Naive B cell (primary cell): Measurements from ENCODE around the gene VAPA. TPM values are rescaled to one million over a fixed set of nuclear protein-coding genes. Genes with fewer than 3 reads are reported as not detected.
A peak's percentile ranks its signal among the peaks of the same experiment; 100 is the strongest.
"Not testable (repeated sequence)": the region's sequence is repeated elsewhere in the genome, so short reads cannot be mapped to it uniquely, and the experiment has no call there.

Experiments used
- ATAC-seq, 2 donors: fragments of 150-1000 bp; cut with Tn5 transposase; 2 replicates each; pipeline ENCODE4 v1.10.0; 2021; ENCODE audit warnings: low read depth in 2 of 2, mild to moderate bottlenecking in 2 of 2, moderate library complexity in 2 of 2
- DNase-seq: peaks from one replicate; pipeline ENCODE4 v3.0.0; 2022
- H3K27ac Mint-ChIP-seq, 6 donors: one replicate each; pipeline ENCODE4 v1.8.0; 2020 to 2022; ENCODE audit warnings: mild to moderate bottlenecking in 6 of 6, mixed read lengths in 6 of 6, moderate library complexity in 5 of 6, inconsistent platforms in 2 of 6
- H3K27me3 Mint-ChIP-seq, 3 donors: one replicate each; pipeline ENCODE4 v1.8.0; 2021 to 2022; ENCODE audit warnings: mixed read lengths in 3 of 3, mild to moderate bottlenecking in 1 of 3
- H3K36me3 Mint-ChIP-seq, 2 donors: one replicate each; pipeline ENCODE4 v1.8.0; 2020 to 2022; ENCODE audit warnings: mixed read lengths in 2 of 2, inconsistent platforms in 1 of 2, mild to moderate bottlenecking in 1 of 2
- H3K4me1 Mint-ChIP-seq, 3 donors: one replicate each; pipeline ENCODE4 v1.8.0; 2020 to 2022; ENCODE audit warnings: mixed read lengths in 3 of 3, inconsistent platforms in 1 of 3, mild to moderate bottlenecking in 1 of 3, moderate library complexity in 1 of 3
- H3K4me3 Mint-ChIP-seq, 8 donors: one replicate each; pipeline ENCODE4 v1.8.0; 2020 to 2022; ENCODE audit warnings: mild to moderate bottlenecking in 8 of 8, mixed read lengths in 8 of 8, moderate library complexity in 8 of 8, inconsistent platforms in 2 of 8
- H3K9me3 Mint-ChIP-seq, 7 donors: one replicate each; pipeline ENCODE4 v1.8.0; 2020 to 2022; ENCODE audit warnings: mixed read lengths in 7 of 7, mild to moderate bottlenecking in 5 of 7, inconsistent platforms in 2 of 7, moderate library complexity in 1 of 7
- polyA plus RNA-seq, 6 donors: library from polyadenylated mRNA; unstranded; fragments of 300-500 nt; fragmentation: Illumina TruSeq; gene quantifications; one replicate each; pipeline ENCODE4 v1.2.3, GENCODE V29; 2021; ENCODE audit warnings: low read depth in 6 of 6

VAPA gene
- polyA plus RNA-seq, 6 donors from 2014 or later, result 240 to 309 (median 258) TPM

- no peak for ATAC-seq
- no peak overlapping the region for H3K4me3 Mint-ChIP-seq
- no peaks in the 10 kb centered on the region for H3K4me1 Mint-ChIP-seq
Measured at GRCh38 chr18:9876867-9877654, 36.8 kb upstream of the VAPA start.

DNA sequence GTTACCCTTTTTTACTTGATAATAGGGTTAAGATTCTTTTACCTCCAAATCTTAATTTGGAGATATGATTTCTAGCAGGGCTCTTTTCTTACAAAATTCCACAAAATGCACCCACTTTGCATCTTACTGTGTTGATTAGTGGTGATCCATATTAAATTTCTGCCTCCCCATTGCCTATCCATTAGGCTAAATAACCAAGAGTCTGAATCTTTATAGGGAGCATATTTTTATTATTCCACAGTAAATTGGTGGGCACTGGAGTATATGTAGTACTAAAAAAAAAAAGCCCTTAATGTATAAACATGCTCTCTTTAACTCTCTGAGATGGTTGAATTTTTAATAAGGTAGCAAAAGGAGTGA is 36.2 kb upstream of the VAPA start:
- Mint-ChIP-seq H3K36me3 (no peaks in the 10 kb centered on the region), H3K27ac (no peak overlapping the region), H3K4me1 (no peaks in the 10 kb centered on the region), H3K27me3 (peaks cover 7 to 12% (median 9%) of the 10 kb centered on the region in 3 donors), H3K9me3 (no peaks in the 10 kb centered on the region), H3K4me3 (no peak overlapping the region)
- ATAC-seq, result no peak
- no peak for DNase-seq

More at GRCh38 chr18:9876867-9877654, 36.8 kb upstream of the VAPA start:
- Mint-ChIP-seq H3K27ac (no peak overlapping the region), H3K27me3 (peaks cover 7 to 12% (median 9%) of the 10 kb centered on the region in 3 donors), H3K36me3 (no peaks in the 10 kb centered on the region), H3K9me3 (no peaks in the 10 kb centered on the region)
- DNase-seq, result no peak

- H3K36me3 Mint-ChIP-seq, result no peaks in the 10 kb centered on the region
- peaks cover 7 to 12% (median 9%) of the 10 kb centered on the region in 3 donors for H3K27me3 Mint-ChIP-seq
- H3K9me3 Mint-ChIP-seq, result no peaks in the 10 kb centered on the region
- no peak overlapping the region for H3K27ac Mint-ChIP-seq
- H3K4me3 Mint-ChIP-seq, result no peak overlapping the region
- H3K4me1 Mint-ChIP-seq, result no peaks in the 10 kb centered on the region
- ATAC-seq, result no peak
- no peak for DNase-seq
Measured at GRCh38 chr18:9878095-9878494, 35.7 kb upstream of the VAPA start.

DNA sequence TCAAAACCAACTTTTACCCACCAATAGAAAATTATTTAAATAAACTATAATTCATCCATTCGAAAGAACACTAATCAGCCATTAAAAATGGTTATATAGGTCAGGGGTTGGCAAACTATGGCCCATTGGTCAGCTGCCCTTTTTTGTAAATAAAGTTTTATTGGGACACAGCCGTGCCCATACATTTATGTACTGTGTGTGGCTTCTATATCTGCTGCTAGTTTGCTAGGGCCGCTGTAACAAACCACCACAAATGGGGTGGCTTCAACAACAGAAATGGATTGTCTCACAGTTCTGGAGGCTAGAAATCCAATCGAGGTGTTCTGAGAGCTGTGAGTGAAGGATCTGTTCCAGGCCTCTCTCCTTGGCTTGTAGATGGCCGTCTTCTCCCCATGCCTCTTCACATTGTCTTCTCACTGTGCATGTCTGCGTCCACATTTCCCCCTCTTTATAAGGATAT is 35.0 kb upstream of the VAPA start:
- H3K9me3 Mint-ChIP-seq, result no peaks in the 10 kb centered on the region
- no peaks in the 10 kb centered on the region for H3K4me1 Mint-ChIP-seq
- H3K4me3 Mint-ChIP-seq, result no peak overlapping the region
- no peak overlapping the region for H3K27ac Mint-ChIP-seq
- H3K27me3 Mint-ChIP-seq, result peaks cover 7 to 12% (median 9%) of the 10 kb centered on the region in 3 donors
- DNase-seq (no peak), ATAC-seq (no peak)
- no peaks in the 10 kb centered on the region for H3K36me3 Mint-ChIP-seq

GRCh38 chr18:9884090-9884489 is 29.7 kb upstream of the VAPA start:
- DNase-seq, result no peak
- no peak for ATAC-seq
- no peaks in the 10 kb centered on the region for H3K36me3 Mint-ChIP-seq
- H3K27ac Mint-ChIP-seq, result peak overlapping the region in 1 of 6 donors; percentile 73
- H3K9me3 Mint-ChIP-seq, result peaks cover 0 to 3% (median 0%) of the 10 kb centered on the region in 7 donors
- H3K4me3 Mint-ChIP-seq, result no peak overlapping the region
- no peaks in the 10 kb centered on the region for H3K4me1 Mint-ChIP-seq
- H3K27me3 Mint-ChIP-seq, result peaks cover 0 to 4% (median 0%) of the 10 kb centered on the region in 3 donors

DNA sequence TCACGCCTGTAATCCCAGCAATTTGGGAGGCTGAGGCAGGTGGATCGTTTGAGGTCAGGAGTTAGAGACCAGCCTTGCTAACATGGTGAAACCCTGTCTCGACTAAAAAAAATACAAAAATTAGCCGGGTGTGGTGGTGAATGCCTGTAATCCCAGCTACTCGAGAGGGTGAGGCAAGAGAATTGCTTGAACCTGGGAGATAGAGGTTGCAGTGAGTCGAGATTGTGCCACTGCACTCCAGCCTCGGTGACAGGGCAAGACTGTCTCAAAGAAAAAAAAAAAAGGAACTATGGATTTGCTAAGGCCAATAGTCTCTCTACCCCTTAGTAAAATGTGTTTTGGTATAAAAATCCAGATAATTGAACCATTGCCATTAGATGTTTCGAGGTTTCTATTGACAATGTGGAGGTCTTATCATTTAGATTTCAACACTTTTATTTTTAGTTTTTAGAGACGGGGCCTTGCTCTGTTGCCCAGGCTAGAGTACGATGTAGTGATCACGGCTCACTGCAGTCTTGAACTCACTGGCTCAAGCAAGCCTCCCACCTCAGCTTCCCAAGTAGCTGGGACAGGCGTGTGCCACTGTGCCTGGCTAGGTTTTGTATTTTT is 29.2 kb upstream of the VAPA start:
- no peak for ATAC-seq
- no peak overlapping the region for H3K4me3 Mint-ChIP-seq
- H3K36me3 Mint-ChIP-seq, result no peaks in the 10 kb centered on the region
- H3K27me3 Mint-ChIP-seq, result peaks cover 0 to 3% (median 0%) of the 10 kb centered on the region in 3 donors
- H3K4me1 Mint-ChIP-seq, result no peaks in the 10 kb centered on the region
- peaks cover 0 to 3% (median 0%) of the 10 kb centered on the region in 7 donors for H3K9me3 Mint-ChIP-seq
- no peak overlapping the region for H3K27ac Mint-ChIP-seq
- no peak for DNase-seq

DNA sequence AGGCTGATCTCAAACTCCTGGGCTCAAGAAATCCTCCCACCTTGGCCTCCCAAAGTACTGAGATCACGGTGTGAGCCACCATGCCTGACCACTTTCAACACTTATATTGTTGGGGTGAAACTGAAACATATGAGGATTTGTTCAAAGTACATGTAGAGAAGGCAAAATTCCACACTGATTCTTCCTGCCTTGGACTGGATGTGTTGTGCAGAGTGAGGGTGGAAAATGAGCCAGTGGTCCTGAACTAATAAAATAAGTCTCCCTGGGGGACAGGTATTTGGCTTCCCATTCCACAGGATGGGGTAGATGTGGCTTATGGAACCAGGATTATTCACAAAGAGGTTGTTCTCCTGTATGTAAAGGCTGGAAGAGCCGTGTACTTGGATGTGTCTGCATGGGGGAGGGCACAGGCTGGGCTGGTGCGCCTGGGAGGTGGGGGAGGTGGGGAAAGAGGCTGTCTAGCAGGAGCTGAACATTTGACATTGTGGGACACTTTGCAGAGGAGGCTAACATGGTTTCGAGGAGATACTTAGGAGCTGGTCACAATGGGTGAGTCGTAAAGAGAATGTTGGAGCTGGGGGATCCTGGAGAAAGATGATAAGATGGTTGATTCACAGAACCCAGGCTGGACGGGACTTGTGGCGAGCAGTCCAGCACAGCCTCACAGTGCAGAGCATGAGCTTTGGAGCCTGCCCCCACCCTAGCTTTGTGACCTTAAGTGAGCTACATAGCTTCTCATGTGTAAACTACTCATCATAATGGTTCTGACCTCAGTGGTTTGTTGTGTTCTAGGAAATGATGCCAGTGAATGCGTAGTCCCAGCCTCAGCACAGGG is 28.4 kb upstream of the VAPA start, which contains the start of gene TXNDC2:
Gene TXNDC2, plus strand, starts transcription at position 804 of the 835 bp plus-strand sequence. CDS start 708 bp downstream, outside the sequence.
- no peaks in the 10 kb centered on the region for H3K4me1 Mint-ChIP-seq
- no peak within 1 kb of the TSS for H3K4me3 Mint-ChIP-seq
- DNase-seq (no peak), ATAC-seq (no peak)
- H3K36me3 Mint-ChIP-seq, result no peaks in the 10 kb centered on the region
- H3K27me3 Mint-ChIP-seq, result peaks cover 0 to 3% (median 0%) of the 10 kb centered on the region in 3 donors
- H3K27ac Mint-ChIP-seq, result peak within 1 kb of the TSS in 1 of 6 donors; percentile 46
- peaks cover 0 to 3% (median 0%) of the 10 kb centered on the region in 7 donors for H3K9me3 Mint-ChIP-seq

- Mint-ChIP-seq H3K4me3 (no peak overlapping the region), H3K27me3 (peaks cover 0 to 3% (median 0%) of the 10 kb centered on the region in 3 donors), H3K27ac (no peak overlapping the region), H3K36me3 (no peaks in the 10 kb centered on the region), H3K4me1 (no peaks in the 10 kb centered on the region), H3K9me3 (peaks cover 0 to 3% (median 0%) of the 10 kb centered on the region in 7 donors)
- DNase-seq (no peak), ATAC-seq (no peak)
Measured at GRCh38 chr18:9886005-9886348, 27.8 kb upstream of the VAPA start.

DNA sequence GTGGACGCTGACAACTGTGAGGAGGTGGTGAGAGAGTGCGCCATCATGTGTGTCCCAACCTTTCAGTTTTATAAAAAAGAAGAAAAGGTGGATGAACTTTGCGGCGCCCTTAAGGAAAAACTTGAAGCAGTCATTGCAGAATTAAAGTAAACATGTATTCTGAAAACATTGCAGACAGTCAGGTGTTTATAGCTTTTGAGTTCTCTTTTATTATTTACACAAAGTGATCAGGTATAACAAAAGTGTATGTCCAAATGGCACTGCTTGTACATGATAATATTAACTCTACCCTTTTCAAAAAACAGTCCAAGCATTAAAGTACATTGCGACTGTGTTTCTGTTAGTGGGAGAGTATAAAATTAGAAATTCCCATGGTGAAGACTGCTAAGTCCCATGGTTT is 25.8 kb upstream of the VAPA start:
- no peaks in the 10 kb centered on the region for H3K36me3 Mint-ChIP-seq
- peaks cover 0 to 3% (median 0%) of the 10 kb centered on the region in 3 donors for H3K27me3 Mint-ChIP-seq
- no peak overlapping the region for H3K4me3 Mint-ChIP-seq
- H3K9me3 Mint-ChIP-seq, result peaks cover 0 to 3% (median 0%) of the 10 kb centered on the region in 7 donors
- no peaks in the 10 kb centered on the region for H3K4me1 Mint-ChIP-seq
- no peak overlapping the region for H3K27ac Mint-ChIP-seq
- DNase-seq (no peak), ATAC-seq (no peak)

DNA sequence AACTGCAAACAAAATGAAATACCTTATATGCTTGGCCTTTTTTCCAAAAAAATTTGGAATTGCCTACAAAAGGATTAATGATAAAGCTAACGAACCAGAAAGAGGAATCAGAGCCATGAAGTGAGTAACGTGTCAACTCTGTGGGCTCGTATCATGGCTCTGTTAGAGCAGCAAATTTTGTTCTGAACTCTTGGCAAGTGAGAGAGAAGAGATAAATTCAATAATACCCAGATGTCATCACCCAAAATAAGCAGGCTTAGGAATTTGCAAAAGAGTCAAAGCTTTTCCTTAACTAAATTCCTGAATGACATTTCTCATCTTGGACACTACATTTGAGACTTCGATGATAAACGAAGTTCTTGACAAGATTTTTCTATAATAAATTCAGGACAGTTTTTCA is 23.6 kb upstream of the VAPA start:
- Mint-ChIP-seq H3K9me3 (peaks cover 0 to 3% (median 0%) of the 10 kb centered on the region in 7 donors), H3K27ac (no peak overlapping the region), H3K36me3 (no peaks in the 10 kb centered on the region), H3K27me3 (peaks cover 0 to 2% (median 0%) of the 10 kb centered on the region in 3 donors), H3K4me1 (no peaks in the 10 kb centered on the region), H3K4me3 (no peak overlapping the region)
- DNase-seq, result no peak
- ATAC-seq, result no peak

- no peaks in the 10 kb centered on the region for H3K27me3 Mint-ChIP-seq
- ATAC-seq, result no peak
- peaks cover 0 to 3% (median 0%) of the 10 kb centered on the region in 7 donors for H3K9me3 Mint-ChIP-seq
- DNase-seq, result no peak
- H3K27ac Mint-ChIP-seq, result no peak overlapping the region
- H3K4me3 Mint-ChIP-seq, result no peak overlapping the region
- no peaks in the 10 kb centered on the region for H3K36me3 Mint-ChIP-seq
- no peaks in the 10 kb centered on the region for H3K4me1 Mint-ChIP-seq
Measured at GRCh38 chr18:9890957-9891356, 22.9 kb upstream of the VAPA start.

DNA sequence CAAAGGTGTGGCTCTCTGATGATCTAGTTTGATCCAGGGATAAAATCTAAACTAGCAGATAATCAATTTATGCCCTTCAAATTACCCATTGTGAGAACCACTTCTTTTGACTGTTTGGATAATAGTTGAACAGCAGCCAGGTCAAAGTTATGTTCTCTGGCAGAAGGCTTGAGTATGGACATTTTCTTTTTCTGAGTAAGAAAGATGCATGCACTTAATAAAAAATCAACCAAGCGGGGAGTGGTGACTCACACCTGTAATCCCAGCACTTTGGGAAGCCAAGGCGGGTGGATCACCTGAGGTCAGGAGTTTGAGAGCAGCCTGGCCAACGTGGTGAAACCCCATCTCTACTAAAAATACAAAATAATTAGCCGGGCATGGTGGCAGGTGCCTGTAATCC is 22.3 kb upstream of the VAPA start:
- not testable (repeated sequence) for ATAC-seq, H3K4me1 Mint-ChIP-seq, H3K4me3 Mint-ChIP-seq, H3K27ac Mint-ChIP-seq, H3K9me3 Mint-ChIP-seq, DNase-seq, H3K36me3 Mint-ChIP-seq, H3K27me3 Mint-ChIP-seq

GRCh38 chr18:9894454-9895068 is 19.3 kb upstream of the VAPA start:
- peak overlapping the region in 1 of 6 donors; percentile 47 for H3K27ac Mint-ChIP-seq
- H3K36me3 Mint-ChIP-seq, result no peaks in the 10 kb centered on the region
- DNase-seq (no peak), ATAC-seq (no peak)
- H3K27me3 Mint-ChIP-seq, result peaks cover 0 to 9% (median 4%) of the 10 kb centered on the region in 3 donors
- no peaks in the 10 kb centered on the region for H3K4me1 Mint-ChIP-seq
- no peaks in the 10 kb centered on the region for H3K9me3 Mint-ChIP-seq
- H3K4me3 Mint-ChIP-seq, result no peak overlapping the region
